Activated CD8-positive, alpha-beta memory T cell treated with anti-CD3 and anti-CD28 coated beads for 48 hours (primary cell): ENCODE results near the gene TRIO.

ENCODE experiments used
- DNase-seq, 3 experiments: peaks; one replicate each; pipeline ENCODE4 v3.0.0-alpha.2; 2020; ENCODE audit warnings: low read depth in 2 of 3, low spot score in 2 of 3

Gene TRIO

DNA sequence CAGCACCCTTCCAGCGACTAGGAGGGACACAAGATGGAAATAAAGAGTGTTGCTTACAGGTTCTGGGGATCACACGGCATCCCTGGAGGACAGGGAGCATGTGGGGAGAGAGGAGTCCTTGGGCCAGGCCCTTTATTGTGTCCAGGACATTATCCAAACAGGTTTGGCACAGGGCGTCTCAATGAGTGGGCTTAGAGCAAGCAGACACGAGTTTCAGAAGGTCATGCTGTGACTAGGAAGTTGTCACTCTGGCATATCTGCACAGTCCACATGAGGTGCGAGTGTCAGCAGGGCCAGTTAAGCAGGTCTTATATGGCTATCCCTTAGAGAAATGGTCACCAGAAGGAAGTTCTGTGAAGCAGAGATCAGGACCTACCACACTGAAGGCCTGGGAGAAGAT, 263.9 kb downstream of the TRIO start:
- no peak for DNase-seq

DNA sequence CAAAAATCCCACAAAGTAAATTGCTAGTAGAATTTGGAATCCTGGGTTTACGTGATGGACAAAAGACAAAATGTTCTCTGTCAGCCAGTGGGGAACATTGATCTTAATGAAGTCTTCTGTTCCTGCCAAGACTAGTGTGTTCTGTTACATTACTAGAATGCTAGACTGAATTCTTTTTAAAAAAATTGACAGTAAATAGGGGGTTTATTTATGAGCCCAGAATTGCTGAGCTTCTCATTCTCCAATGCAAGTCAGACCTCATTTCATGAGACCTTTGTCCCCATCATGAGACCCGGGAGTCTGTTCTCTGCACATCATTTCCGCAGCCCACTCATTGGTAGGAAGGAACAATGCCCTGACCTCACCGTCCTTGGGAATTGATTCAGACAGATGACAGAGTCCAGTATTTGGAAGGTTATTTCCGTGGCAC, 264.6 kb downstream of the TRIO start:
- DNase-seq: no peak

DNA sequence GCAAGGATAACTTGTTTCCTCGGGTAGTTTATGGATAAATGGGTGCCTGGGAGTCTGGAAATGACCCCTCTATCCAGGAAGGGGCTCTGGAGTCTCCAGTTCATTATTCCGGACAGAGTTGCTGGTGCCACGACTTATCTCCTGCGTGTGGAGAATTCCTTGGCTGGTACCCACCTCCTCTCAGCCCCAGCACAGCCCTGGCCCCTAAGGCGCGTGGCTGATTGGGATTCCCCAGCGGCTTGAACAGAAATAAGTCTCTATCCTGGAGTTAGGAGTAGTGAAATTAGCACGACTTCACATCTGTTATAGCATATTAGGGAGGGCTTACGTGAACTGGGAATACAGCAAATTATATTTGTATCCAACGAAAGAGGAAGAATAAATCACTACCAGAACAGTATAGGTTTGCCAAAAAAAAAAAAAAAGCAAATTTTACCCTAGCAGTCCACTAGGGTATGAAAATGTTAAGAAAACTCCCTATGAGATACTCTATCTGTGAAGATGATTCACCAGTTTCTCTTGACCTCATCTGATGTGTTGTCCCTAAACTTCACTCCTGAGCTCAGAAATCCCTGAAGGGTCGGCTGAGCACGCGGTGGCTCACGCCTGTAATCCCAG, 265.9 kb downstream of the TRIO start:
- no peak for DNase-seq

DNA sequence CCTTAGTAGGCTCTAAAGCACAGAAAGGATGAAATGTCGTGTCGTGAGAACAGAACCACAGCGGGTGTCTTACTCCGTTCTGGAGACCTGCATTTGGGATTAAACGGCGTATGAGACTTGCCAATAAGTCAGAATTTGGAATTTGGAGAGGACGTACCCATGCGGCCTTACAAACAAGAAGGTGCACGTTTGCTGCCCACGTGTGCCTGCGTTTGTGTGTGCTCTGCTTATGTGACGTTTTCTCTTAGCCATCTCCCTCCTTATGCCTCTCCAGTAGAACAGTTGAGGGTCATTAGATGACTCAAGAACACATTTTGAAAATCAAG, 266.9 kb downstream of the TRIO start:
- DNase-seq: no peak

DNA sequence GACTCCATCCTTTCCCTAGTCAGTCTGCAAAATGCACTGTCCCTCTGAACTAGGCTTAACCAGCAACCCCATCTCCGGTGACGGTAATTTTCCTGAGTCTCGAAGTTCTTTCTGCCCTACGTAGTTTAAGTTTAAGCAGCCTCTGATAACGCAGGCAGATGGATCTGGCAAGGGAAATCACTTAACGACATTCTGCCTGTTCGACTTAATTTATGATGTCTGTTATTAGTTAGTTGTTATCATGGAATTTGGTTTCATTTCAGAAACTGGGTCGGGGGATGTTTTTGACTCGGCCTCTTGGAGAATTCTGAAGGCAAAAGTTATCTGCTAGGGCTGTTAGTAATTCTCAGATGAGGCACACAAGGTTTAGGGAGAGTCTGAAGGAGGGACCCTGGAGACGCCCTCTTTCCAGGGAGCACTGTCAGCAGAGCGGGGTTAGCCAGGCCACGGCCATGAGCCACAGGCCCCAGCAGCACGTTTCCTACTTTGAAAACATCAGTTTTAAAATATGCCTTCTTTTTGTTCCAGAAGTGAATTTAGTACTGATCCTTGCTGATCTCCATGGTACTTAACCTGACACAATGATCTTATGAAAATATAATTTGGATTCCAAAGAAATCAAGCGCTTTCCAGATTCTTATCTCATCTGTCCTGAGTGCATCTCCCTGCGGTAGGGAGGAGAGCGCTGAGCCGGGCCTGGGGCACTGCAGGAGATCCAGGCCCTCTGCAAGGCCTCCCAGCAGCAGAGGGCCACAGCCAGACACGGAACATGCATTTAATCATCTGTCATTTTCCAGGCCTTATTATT, 267.5 kb downstream of the TRIO start:
- no peak for DNase-seq

DNA sequence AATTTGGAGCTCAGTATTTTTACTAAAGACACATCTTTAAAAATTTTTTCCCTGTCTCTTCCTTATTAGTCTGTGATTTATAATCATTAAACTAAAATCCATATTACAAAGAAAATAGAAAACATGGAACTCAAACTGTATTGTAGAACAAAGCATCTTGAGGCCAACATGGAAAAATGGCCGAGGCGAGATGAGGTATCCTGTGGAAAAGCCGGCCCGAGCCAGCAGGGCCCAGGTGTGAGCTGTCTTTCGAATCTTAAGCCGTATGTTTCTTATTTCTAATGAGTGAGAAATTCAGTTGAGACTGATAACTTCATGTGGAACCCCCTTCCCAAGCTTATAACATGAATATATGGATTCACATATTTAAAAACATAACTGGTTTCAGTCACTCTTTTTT, 268.1 kb downstream of the TRIO start:
- no peak for DNase-seq

DNA sequence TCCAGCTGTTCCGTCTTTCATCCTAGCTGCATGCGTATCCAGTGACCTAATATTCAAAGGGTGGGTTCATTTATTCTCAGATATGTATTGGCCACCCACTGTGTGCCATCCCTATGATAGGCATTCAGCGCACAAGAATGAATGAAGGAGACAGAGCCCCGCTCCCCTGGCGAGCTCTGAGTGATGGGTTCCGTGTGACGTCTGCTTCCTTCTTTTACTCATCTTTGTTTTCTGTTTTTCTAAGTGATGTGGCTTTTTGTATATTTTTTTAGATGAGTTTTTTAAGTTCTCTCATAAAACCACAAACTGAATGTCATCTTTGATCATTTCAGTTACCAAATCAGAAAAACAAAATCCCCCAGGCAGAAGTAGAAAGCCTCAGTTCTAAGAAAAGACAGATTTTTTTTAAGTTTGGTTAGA, 270.2 kb downstream of the TRIO start:
- no peak for DNase-seq

DNA sequence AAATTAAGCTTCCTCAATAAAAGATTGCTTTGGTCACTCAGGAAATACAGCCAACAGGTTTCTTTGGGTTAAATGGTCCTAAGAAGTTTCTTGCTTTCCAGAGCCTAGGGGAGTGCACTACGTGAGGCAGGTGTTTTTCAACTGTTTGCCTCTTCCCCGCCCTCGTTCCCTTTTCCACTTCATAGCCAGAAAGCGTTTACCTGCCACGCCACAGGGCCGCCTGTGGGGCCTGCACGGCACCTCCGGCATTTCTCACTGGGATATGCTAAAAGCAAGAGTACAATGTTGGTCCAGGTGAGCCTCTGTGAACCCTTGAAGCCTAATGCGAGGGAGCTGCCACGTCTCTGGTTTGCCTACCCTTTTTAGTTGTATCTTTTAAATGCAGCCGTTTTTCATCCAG, 270.9 kb downstream of the TRIO start:
- DNase-seq: no peak

DNA sequence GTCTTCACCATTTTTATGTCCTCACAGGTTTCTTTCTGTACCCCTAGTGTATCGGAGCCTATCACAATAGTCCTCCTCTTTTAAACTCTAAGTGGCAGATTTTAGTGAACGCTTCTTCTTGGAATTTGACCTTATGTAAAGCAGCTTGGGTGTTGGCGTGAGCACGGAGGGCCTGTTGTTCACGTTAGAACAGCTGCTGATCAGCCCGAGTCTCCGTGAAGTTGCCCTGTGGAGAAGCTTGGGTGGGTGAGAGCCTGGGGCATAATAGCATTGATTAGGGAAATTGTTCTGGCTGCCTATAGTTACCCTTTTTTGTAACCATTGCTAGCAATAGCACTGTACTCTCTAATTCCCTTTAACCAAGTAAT, 271.5 kb downstream of the TRIO start:
- no peak for DNase-seq

DNA sequence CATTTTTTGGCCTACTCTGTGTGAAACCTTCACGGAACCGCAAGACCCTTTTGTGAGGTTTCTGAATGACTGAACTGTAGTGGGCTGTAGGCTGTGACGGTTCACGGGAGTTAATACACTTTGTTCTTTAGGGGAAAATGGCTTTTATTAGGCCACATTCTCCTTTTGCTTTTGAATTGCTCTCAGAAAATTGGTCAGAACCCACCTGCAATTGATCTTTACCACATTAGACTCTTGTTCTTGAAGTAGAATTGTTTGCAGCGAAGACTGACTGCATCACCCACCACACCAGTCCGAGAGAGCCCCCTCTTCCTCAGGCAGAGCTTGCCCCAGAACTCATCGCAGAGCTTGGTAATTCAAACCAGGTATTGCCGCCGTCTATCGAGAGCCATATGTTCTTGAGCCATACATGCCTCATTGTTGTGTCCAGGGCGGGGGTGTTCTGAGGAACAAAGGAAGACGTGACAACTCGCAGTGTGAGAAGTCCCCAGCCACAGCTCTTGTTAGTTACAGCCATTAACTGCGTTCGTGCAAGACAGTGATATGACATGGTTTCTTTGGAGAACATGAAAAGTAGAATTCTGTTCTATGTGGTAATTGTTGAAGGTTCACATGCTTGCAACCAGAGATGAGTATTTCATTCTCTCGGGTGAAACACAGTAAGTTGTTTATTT, 272.0 kb downstream of the TRIO start:
- peak in 1 of 3 experiments; percentile 15 for DNase-seq

DNA sequence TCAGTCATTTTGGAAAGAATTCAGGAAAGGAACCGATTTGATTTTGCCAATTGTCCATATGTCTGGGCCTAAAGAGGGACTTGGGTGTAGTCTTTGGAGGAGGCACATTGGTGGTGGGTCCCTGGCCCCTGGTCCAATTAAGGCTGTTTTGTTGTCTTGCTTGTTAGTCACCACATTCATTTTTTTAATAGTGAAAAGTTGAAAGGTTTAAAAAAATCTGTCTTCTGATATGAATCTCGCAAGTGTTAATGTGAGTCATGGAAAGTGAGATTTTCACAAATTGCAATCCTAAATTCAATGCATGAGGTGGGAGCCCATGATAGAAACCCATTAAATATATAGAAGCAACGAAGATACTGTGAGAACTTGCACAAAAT, 272.5 kb downstream of the TRIO start:
- no peak for DNase-seq

DNA sequence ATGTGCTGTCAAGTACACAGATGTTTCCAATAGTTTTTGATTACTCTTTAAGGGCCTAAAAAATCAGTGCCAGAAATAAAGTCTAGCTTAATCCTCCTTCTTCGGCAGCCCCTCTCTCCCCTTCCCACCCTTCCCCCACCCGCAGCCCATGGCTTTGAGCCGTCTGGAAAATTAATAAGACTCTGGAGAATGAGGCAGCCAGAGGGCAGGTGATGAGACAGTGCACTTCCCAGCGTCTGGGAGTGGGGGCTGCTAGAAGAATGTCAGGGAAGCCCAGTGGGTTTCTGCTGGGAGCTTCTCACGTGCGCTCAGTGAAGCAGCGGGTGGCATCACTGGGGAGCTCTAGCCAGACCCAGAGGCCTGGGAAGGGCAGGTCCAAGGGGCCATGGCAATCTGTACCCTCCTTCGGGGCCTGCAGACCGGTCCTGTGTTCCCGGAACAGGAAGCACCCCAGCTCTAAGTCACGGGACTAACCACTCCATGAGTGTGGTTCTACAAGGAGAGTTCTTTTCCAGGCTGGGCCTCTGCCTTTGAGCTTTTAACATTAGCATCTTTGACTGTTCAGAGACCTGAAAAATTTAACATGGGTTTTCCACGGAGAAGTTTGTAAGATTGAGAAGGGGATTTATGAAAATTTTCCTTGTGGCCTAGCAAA, 273.6 kb downstream of the TRIO start:
- no peak for DNase-seq

DNA sequence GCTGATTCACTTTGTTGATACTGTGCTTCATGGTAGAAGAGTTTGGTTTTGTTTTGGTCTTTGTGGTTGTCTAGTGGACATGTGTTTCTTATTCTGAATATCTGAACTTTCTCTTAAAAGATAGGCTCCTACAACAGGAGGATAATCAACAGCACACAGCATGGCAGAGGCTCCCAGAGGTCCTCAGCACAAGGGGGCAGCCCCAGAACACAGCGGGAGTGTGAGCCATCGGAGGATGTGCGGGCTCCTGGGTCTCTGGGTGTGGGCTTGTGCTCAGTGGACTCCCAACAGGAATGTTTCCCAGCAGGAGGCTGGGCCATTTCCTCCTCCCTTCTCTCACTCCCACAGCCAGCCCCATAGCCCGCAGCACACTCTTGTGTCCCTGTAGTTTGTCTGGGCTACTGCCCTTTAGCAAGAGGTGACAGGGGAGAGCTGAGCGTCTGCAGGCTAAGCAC, 274.2 kb downstream of the TRIO start:
- no peak for DNase-seq

DNA sequence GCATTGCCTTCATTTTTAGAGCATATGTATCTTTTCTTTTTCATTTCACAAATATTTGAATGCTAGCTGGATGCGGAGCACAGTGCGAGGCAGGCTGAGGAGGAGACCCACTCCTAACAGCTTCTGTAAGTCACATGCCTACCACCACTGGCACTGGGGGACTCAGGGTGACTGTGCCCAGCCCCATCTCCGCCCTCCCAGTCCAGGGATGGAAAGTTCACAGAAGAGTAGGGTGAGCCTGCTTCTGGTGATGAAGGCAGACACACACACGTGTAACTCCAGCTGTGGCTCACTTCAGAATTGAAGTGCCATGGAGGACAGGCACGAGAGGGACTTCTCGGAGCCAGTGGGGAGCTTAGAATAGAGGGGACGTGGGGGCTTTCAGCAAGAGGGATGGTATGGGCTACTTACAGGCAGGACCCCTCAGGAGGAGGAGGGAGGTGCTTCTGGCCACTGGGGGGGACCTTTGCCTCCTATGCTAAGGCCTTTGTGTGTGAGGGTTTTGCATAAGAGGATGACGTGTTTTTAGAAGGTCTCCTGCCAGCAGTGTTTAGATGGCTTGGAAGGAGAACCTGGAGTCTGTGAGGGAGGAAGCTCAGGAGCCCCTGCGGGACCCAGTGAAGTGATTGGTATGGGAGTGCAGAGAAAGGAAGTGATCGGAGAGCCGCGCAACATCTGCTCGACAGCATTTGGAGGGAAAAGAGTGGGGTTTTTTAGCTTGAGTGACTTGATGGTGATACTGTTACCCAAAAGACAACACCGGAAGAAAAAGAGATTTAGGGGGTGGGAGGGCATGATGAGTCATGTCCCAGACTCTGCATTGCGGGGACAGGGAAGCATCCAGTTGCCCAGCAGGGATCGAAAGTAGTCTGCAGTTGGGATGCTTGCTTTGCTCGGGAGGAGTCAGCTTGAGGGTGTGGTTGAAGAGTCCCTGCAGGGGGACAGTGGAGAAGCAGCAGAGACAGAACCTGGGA, 274.9 kb downstream of the TRIO start:
- no peak for DNase-seq

DNA sequence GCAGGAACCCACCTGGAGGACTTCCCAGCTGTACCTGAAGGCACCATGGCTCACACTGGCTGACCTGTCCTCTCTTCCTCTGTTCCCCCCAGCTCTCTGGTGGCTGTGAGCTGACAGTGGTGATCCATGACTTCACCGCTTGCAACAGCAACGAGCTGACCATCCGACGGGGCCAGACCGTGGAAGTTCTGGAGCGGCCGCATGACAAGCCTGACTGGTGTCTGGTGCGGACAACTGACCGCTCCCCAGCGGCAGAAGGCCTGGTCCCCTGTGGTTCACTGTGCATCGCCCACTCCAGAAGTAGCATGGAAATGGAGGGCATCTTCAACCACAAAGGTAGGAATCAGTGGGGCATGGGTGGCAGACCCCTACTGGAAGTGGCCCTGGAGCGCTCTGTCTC, 276.5 kb downstream of the TRIO start:
- DNase-seq: no peak

DNA sequence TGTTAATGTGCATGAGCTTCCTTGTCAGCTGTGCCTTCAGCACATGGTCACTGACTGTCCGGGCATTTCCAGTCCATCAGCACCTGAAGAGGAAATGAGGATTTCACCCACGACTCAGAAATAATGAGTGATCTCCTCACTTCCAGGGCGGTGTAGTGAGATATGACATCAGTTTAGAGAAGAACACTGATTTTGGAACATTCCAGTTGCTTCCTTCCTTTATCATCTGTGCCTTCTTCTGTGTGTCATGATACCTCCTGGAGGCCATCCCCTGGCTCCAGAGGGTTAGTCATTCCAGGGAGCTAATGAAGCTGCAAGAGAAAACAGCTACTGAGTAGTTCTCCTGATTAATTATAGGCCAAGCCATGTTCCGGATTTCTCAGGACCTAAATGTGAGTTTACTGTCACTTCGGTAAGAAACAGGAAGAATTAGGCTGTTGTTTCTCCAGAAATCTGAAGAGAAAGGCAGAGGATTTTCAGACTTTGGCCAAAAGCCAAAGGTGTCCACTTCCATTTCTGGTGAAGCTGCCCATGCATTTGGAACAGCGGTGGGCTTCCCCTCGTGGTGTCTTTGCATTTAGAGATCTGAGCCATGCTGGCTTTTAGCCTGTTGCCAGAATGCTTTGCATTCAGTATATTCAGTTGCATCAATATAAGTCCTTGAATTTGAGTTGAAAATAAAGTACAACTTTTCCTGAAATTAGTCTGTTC, 277.1 kb downstream of the TRIO start:
- no peak for DNase-seq

DNA sequence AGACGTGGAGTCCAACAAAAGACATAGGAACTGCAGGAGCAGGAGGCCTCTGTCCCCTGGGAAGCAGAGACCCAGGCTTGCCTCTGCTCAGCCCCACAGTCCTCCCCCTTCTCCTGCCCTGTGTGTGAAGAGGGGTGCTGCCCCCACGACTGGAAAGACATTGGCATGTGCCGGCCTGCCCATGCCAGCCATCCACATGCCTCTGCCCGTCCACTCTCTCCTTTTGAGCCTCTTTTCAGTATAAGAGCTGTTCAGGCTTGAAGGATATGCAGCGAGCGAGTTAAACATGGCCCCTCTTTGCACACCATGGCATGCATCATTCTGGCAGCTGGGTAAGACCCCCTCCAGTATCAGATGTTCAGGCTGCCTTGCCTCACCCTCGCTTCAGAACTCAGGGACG, 278.7 kb downstream of the TRIO start:
- DNase-seq: no peak

DNA sequence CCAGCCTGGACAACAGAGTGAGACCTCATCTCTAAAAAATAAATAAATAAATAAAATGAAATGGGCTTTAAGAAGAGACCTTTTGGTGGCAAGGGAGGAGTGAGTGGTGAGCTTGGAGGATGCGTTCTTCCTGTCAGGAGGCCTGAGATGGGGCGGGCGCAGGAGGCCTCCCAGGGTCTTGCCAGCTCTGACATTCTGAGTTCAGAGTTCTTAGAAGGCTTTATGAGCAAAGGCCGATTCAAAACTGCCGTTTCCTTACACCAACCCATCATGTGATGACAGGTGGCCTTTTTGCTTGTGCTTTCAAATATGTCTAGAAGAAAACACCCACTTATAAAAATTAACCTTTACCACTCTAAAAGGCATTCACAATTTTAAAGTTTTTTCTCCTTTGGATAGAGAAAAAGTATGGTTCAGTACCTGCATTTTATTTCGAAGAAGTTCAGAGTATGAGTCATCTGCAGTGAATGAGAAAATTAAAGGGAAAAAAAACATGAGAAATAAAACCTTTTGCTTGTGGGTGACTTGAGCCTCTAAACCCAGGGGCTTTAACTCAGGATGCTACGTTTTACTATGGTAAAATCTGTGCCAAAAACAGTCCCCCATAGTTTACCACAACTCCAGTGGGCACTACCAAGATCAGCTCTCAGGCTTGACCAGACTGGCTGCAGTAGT, 281.0 kb downstream of the TRIO start:
- no peak for DNase-seq

DNA sequence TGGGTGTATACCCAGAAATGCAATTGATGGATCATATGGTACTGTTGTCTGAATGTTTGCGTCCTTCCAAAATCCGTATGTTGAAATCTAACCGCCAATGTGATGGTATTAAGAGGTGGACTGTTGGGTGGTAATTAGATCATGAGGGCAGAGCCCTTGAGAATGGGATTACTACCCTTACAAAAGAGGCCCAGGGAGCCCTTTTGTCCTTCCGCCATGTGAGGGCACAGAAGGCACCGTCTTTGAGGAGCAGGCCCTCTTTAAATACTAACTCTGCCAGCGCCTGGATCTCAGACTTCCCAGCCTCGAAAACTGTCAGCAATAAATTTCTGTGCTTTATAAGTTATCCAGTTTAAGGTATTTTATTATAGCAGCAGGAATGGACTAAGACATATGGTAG, 282.4 kb downstream of the TRIO start:
- no peak for DNase-seq

DNA sequence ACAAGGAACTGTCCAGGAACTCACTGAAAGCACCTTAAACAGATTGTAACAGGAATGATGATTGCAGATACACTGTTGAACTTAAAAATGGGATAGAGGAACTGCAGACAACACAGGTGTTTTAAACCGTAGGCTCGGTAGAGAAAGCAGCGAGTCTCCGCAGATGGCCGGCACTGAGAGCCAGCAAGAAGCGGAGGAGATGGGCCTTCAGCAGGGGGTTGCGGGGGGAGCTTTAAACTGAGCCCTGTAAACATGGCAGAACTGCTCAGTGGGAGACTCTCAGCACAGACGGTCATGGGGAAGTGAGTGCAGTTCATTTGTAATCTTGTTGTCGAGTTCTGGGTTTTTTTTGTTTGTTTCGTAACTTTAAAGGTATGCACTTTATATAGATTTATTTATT, 283.4 kb downstream of the TRIO start:
- DNase-seq: no peak
